CD4-positive, alpha-beta T cell treated with Interleukin-17A for 1 hour (primary cell): ENCODE data around the gene WDR82.

Experiments
- DNase-seq: peaks from one replicate; pipeline ENCODE4 v3.0.0-alpha.2; 2020

Gene WDR82

GRCh38 chr3:52221141-52221562, 57.3 kb downstream of the WDR82 start:
- no peak for DNase-seq

DNA sequence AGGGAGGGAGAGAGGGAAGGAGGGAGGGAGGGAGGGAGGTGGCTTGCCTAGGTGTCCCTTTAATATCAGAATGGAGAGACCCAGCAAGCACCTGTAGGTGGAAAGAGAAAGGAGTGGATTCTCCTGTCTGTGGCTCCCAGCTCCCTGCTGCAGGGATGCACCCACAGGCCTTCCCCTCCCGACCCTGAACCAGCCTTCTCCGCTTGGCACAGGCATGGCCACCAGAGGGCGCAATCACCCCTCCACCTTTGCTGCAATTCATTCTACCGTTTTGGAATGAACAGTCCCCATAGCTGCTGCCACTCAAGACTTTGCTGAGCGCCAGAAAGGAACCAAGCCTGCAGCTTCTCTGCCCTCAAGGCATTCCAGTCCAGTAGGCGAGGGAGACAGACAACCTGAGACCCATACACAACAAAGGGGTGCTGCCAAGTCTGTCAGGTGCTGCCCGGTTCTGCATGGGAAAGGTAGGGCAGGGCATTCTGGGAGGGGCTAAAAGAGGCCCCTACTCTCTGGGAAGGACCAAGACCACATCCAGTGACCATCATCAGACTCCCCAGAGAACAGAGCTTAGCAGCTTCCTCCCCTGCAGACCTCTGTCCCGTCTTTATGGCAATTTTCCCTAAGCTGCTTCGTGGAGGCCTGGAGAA, 57.9 kb downstream of the WDR82 start:
- DNase-seq, result peak; percentile 87

GRCh38 chr3:52218937-52219650, 59.4 kb downstream of the WDR82 start:
- no peak for DNase-seq

DNA sequence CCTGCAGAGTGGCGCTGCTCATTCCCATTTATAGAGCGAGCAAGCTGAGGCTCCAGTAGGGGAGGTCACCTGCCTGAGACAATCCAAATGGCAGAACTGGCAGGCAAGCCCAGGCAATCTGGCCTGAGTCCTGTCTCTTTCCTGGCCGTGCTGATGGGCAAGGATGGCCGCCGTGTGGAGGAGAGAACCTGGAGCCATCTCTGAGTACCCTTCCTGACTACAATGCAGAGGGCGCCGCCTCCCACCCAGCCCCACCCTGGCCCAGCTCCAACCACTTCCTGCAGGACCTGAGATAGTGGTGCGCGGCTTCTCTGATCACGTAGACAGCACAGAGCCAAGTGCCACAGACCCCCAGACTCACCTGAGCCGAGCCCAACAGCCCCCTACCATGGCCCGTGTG, 60.0 kb downstream of the WDR82 start:
- peak; percentile 42 for DNase-seq

GRCh38 chr3:52218026-52218425, 60.4 kb downstream of the WDR82 start:
- no peak for DNase-seq

DNA sequence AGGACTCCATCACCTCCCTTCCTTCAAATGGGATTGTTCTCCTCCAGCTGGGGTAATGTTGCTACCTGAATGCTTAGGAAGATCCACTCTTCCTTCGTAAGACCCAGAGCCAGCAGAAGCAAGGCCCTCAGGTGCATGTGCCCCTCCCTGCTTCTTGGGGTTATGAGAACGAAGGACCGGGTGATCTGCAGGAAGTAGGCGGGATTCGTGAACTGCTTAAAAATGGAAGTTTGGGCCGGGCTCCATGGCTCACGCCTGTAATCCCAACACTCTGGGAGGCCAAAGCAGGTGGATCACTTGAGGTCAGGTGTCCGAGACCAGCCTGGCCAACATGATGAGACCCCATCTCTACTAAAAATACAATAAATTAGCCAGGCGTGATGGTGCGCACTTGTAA, 61.0 kb downstream of the WDR82 start:
- no peak for DNase-seq

- DNase-seq, result peak; percentile 55
Measured at GRCh38 chr3:52216585-52217408, 61.7 kb downstream of the WDR82 start.

- DNase-seq, result no peak
Measured at GRCh38 chr3:52215351-52215750, 63.1 kb downstream of the WDR82 start.

DNA sequence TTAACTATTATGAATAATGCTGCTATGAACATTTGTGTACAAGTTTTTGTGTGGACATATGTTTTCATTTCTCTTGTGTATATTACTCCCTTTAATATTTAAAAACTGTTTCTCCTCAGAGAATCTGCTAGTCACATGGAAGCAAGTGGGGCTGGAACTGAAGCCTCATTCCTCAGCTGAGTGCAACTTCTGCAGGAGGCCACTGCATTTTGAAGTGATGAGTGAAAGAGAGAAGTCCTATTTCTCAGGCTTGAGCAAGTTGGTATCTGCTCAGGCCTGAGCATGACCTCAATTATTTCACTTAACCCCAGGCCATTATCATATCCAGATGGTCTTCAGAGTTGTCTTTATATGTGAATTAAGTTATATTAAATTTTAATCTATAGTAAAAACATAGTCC, 64.5 kb downstream of the WDR82 start:
- no peak for DNase-seq

- no peak for DNase-seq
Measured at GRCh38 chr3:52213005-52213404, 65.4 kb downstream of the WDR82 start.

DNA sequence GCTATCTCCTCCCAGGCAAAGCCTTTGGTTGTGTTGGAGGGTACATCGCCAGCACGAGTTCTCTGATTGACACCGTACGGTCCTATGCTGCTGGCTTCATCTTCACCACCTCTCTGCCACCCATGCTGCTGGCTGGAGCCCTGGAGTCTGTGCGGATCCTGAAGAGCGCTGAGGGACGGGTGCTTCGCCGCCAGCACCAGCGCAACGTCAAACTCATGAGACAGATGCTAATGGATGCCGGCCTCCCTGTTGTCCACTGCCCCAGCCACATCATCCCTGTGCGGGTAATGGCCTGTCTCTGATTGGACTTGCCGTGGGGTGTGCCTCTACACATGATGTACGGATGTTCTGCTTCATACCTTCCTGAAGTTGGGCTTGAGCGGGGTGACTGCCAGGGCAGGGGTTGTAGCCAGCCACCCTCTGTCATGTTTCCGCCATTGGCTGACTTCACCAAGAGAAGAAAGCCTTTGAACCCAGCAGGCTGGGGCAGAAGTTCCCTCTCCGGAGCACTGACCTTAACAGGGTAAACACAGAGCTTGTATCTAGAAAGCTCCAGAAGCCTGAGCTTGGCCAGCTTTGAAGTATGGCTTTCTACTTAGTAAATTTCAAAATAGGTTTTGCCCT, 67.1 kb downstream of the WDR82 start:
- DNase-seq, result no peak

- DNase-seq, result no peak
Measured at GRCh38 chr3:52210550-52211046, 67.9 kb downstream of the WDR82 start.

DNA sequence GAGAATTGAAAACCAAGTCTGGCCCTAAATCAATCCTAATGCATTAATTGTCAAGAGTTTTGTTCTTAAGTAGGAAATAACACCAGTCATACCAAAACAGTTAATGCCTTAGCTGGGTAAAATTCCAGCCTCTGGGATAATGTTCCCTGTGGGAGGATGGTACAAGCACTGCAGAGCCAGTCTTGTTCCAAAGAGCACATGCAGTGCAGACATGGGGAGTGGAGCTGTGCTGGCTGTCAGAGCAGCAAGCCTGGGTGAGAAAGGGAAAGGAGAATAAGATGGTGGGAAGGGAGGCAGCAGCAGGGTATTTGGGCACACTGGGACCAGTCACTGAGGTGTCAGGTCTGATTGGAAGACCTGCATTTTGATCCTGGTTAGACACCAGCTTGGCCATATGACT, 68.4 kb downstream of the WDR82 start:
- DNase-seq, result no peak

- no peak for DNase-seq
Measured at GRCh38 chr3:52208556-52208955, 69.9 kb downstream of the WDR82 start.

DNA sequence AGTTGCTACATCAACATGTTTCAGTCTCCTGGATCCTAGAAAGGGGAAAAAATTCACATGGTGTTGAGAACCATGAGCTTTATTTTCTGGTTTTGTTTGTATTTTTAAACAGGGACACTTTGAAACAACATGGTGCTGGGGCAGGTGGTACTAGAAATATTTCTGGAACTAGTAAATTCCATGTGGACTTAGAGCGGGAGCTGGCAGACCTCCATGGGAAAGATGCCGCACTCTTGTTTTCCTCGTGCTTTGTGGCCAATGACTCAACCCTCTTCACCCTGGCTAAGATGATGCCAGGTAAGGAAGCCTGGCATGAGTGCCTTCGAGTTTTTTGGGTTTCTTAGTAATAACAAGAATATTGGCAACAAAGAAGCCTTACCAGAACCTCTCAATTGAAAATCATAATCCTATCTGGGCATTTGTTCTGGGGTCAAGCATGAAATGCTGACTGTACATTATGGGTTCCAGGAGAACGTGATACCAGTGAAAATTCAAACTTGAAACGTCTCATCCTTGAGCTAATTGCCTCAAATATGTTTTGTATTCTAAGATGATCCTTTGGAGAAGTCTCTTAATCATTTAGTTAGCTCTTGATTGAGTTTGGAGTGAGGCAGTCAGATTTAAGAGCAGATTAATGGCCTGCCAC, 72.6 kb downstream of the WDR82 start:
- no peak for DNase-seq
